SH-SY5Y (cell line): ENCODE data around the gene CRTAP.

Source experiments
- GATA2 ChIP-seq: IDR thresholded peaks from 2 replicates; pipeline ENCODE4 v1.6.1; 2011; ENCODE audit warnings: mild to moderate bottlenecking, low read depth, low read length
- GATA3 ChIP-seq: IDR thresholded peaks from 2 replicates; pipeline ENCODE4 v1.6.1; 2011; ENCODE audit warnings: low read depth, mild to moderate bottlenecking, low read length, moderate library complexity

Gene CRTAP

GRCh38 chr3:33092496-33093254 is 21.1 kb upstream of the CRTAP start:
- no peak for TF ChIP-seq GATA3
- TF ChIP-seq GATA2: no peak

GRCh38 chr3:33093847-33094246 is 20.0 kb upstream of the CRTAP start:
- TF ChIP-seq GATA3: no peak
- no peak for TF ChIP-seq GATA2

- TF ChIP-seq GATA2: no peak
- TF ChIP-seq GATA3: no peak
Observed at GRCh38 chr3:33095436-33095835, 18.4 kb upstream of the CRTAP start.

- no peak for TF ChIP-seq GATA3
Observed at GRCh38 chr3:33096093-33096868, 17.5 kb upstream of the CRTAP start.

GRCh38 chr3:33099109-33099645 is 14.6 kb upstream of the CRTAP start:
- TF ChIP-seq GATA3 (no peak), GATA2 (no peak)

GRCh38 chr3:33099701-33100100 is 14.1 kb upstream of the CRTAP start:
- no peak for TF ChIP-seq GATA2
- no peak for TF ChIP-seq GATA3

- TF ChIP-seq GATA2 (no peak), GATA3 (no peak)
Observed at GRCh38 chr3:33100229-33100628, 13.6 kb upstream of the CRTAP start.

GRCh38 chr3:33103034-33103433 is 10.8 kb upstream of the CRTAP start:
- TF ChIP-seq GATA3 (no peak), GATA2 (no peak)

- TF ChIP-seq GATA2: no peak
- no peak for TF ChIP-seq GATA3
Observed at GRCh38 chr3:33103480-33103879, 10.3 kb upstream of the CRTAP start.

- no peak for TF ChIP-seq GATA2
- no peak for TF ChIP-seq GATA3
Observed at GRCh38 chr3:33104803-33105202, 9.0 kb upstream of the CRTAP start.

- TF ChIP-seq GATA2 (no peak), GATA3 (no peak)
Observed at GRCh38 chr3:33105341-33105948, 8.4 kb upstream of the CRTAP start.

GRCh38 chr3:33111581-33111980 is 2.2 kb upstream of the CRTAP start:
- TF ChIP-seq GATA2 (no peak), GATA3 (no peak)

GRCh38 chr3:33114622-33115023 is 809 bp downstream of the CRTAP start:
- TF ChIP-seq GATA2 (no peak), GATA3 (no peak)

- TF ChIP-seq GATA2 (no peak), GATA3 (no peak)
Observed at GRCh38 chr3:33115024-33115768, 1.4 kb downstream of the CRTAP start.
